Activated B cell treated with CpG ODN at 0.5 μM for 24 hours (primary cell): ENCODE results near the gene MSL1. TPM values are rescaled to one million over a fixed set of nuclear protein-coding genes. Genes with fewer than 3 reads are reported as not detected.

Experiments used
- ATAC-seq: fragments of 200-7000 bp; cut with Tn5 transposase; one replicate; pipeline ENCODE4 v1.10.0; 2021; ENCODE audit warnings: low read depth, mild to moderate bottlenecking, moderate library complexity
- CTCF ChIA-PET: fragments of 350-600 bp; sonication (Branson Sonifier 250); formaldehyde crosslinking; loops from one replicate; lab custom pipeline; 2021; ENCODE audit warnings: antibody characterized with exemption; lab: Charles Lee
- POLR2A ChIA-PET: fragments of 350-600 bp; sonication (Branson Sonifier 250); formaldehyde crosslinking; loops from one replicate; lab custom pipeline; 2021; ENCODE audit warnings: antibody characterized with exemption; lab: Charles Lee
- DNase-seq: peaks from one replicate; pipeline ENCODE4 v3.0.0; 2022
- H3K27ac Mint-ChIP-seq: one replicate; pipeline ENCODE4 v1.8.0; 2020; ENCODE audit warnings: mixed read lengths
- H3K27me3 Mint-ChIP-seq: one replicate; pipeline ENCODE4 v1.8.0; 2021; ENCODE audit warnings: mixed read lengths
- H3K36me3 Mint-ChIP-seq: one replicate; pipeline ENCODE4 v1.8.0; 2021; ENCODE audit warnings: low read depth, mixed read lengths
- H3K4me1 Mint-ChIP-seq: one replicate; pipeline ENCODE4 v1.8.0; 2021; ENCODE audit warnings: mixed read lengths
- H3K4me3 Mint-ChIP-seq: one replicate; pipeline ENCODE4 v1.8.0; 2020; ENCODE audit warnings: mild to moderate bottlenecking, mixed read lengths
- H3K9me3 Mint-ChIP-seq: one replicate; pipeline ENCODE4 v1.8.0; 2020; ENCODE audit warnings: mixed read lengths
- CTCF ChIP-seq: fragments of 200-600 bp; IDR thresholded peaks from one replicate; pipeline ENCODE4 v1.8.0; 2022; ENCODE audit warnings: antibody characterized with exemption, mild to moderate bottlenecking
- intact Hi-C: fragments of 100-400 bp; cut with micrococcal nuclease; formaldehyde crosslinking; loops from one replicate; pipeline ENCODE4 v1.15.1; 2024
- total RNA-seq: library from RNA; stranded (reverse); gene quantifications from 2 replicates; pipeline ENCODE4 v1.2.3, GENCODE V29; 2022

The MSL1 gene
- total RNA-seq, 1 donor from 2014 or later: 101 TPM

- H3K36me3 Mint-ChIP-seq: peaks cover 50% of the 10 kb centered on the region
- H3K9me3 Mint-ChIP-seq: no peaks in the 10 kb centered on the region
- TF ChIP-seq CTCF: no peak
- ChIA-PET CTCF (interaction anchor here (1.5 kb wide), 1 partner anchor 10 kb away, joined by 6 read pairs; no protein-coding TSS in a partner anchor), POLR2A (interaction anchor here (1.3 kb wide), 1 partner anchor 18 kb away, joined by 3 read pairs; no protein-coding TSS in a partner anchor)
- no peaks in the 10 kb centered on the region for H3K27me3 Mint-ChIP-seq
- no peak for ATAC-seq
- intact Hi-C loops: no loop called here
- H3K4me1 Mint-ChIP-seq: peaks cover 22% of the 10 kb centered on the region
- H3K27ac Mint-ChIP-seq: no peak overlapping the region
- no peak overlapping the region for H3K4me3 Mint-ChIP-seq
- no peak for DNase-seq
Measured at GRCh38 chr17:40157973-40158372, 36.2 kb downstream of the MSL1 start.

GRCh38 chr17:40158438-40159013 is 36.8 kb downstream of the MSL1 start:
- ChIA-PET POLR2A (interaction anchor here (0.6 to 0.7 kb wide), 2 partner anchors 11 to 21 kb away, joined by 3 read pairs; no protein-coding TSS in a partner anchor), CTCF (interaction anchor here (1.5 kb wide), 1 partner anchor 10 kb away, joined by 6 read pairs; no protein-coding TSS in a partner anchor)
- no peak for TF ChIP-seq CTCF
- intact Hi-C loops: no loop called here
- no peak for ATAC-seq
- no peak overlapping the region for H3K27ac Mint-ChIP-seq
- H3K27me3 Mint-ChIP-seq: no peaks in the 10 kb centered on the region
- peaks cover 17% of the 10 kb centered on the region for H3K4me1 Mint-ChIP-seq
- H3K4me3 Mint-ChIP-seq: no peak overlapping the region
- no peaks in the 10 kb centered on the region for H3K9me3 Mint-ChIP-seq
- DNase-seq: no peak
- H3K36me3 Mint-ChIP-seq: peaks cover 50% of the 10 kb centered on the region

- CTCF ChIA-PET: no interaction called here
- H3K4me3 Mint-ChIP-seq: no peak overlapping the region
- no peaks in the 10 kb centered on the region for H3K9me3 Mint-ChIP-seq
- H3K27ac Mint-ChIP-seq: no peak overlapping the region
- POLR2A ChIA-PET: interaction anchor here (0.5 to 0.6 kb wide), 2 partner anchors 22 to 123 kb away, joined by 3 to 4 read pairs; no protein-coding TSS in a partner anchor
- intact Hi-C loops: no loop called here
- DNase-seq: no peak
- no peaks in the 10 kb centered on the region for H3K27me3 Mint-ChIP-seq
- no peak for TF ChIP-seq CTCF
- no peak for ATAC-seq
- peaks cover 48% of the 10 kb centered on the region for H3K36me3 Mint-ChIP-seq
- H3K4me1 Mint-ChIP-seq: peaks cover 11% of the 10 kb centered on the region
Measured at GRCh38 chr17:40159456-40159855, 37.7 kb downstream of the MSL1 start.

GRCh38 chr17:40167685-40168261 is 46.0 kb downstream of the MSL1 start:
- no peaks in the 10 kb centered on the region for H3K4me1 Mint-ChIP-seq
- ATAC-seq (no peak), DNase-seq (no peak)
- H3K9me3 Mint-ChIP-seq: no peaks in the 10 kb centered on the region
- peaks cover 83% of the 10 kb centered on the region for H3K36me3 Mint-ChIP-seq
- H3K27me3 Mint-ChIP-seq: no peaks in the 10 kb centered on the region
- H3K27ac Mint-ChIP-seq: no peak overlapping the region
- TF ChIP-seq CTCF: no peak
- intact Hi-C loops: loop anchor here (1.0 kb wide), 3 partner anchors 54 to 154 kb away; no protein-coding TSS in a partner anchor
- ChIA-PET CTCF (interaction anchor here (0.6 to 3.0 kb wide), 19 partner anchors 10 to 157 kb away, joined by 3 to 116 read pairs (median 6); partner anchors contain the start of genes CASC3 and CSF3), POLR2A (interaction anchor here (0.6 to 2.4 kb wide), 5 partner anchors 28 to 1015 kb away, joined by 3 to 37 read pairs (median 3); partner anchors contain the start of genes CASC3 and NR1D1)
- H3K4me3 Mint-ChIP-seq: no peak overlapping the region
